SK-N-SH (cell line): ENCODE measurements around the gene ARHGEF1. TPM values are rescaled to one million over a fixed set of nuclear protein-coding genes. Genes with fewer than 3 reads are reported as not detected.

Source experiments
- CTCF ChIA-PET: fragments of 300-600, 350-600 bp; formaldehyde crosslinking; extraction: SDS; loops from one replicate; lab custom pipeline; 2021; lab: Yijun Ruan, JAX
- POLR2A ChIA-PET: fragments of 350-600 bp; sonication (Branson Sonifier 250); formaldehyde crosslinking; extraction: SDS; loops from one replicate; lab custom pipeline; 2020; ENCODE audit warnings: antibody characterized with exemption, inconsistent platforms; lab: Yijun Ruan, JAX
- DNase-seq: peaks from one replicate; pipeline ENCODE4 v3.0.0; 2012
- H2AFZ ChIP-seq: fragments of 200-600 bp; sonication (generic); 2 replicates; pipeline ENCODE4 v1.8.1; 2016; ENCODE audit warnings: antibody characterized with exemption, mild to moderate bottlenecking, low read depth
- H3F3A ChIP-seq: fragments of 200-600 bp; sonication (generic); replicated peaks from 2 replicates; pipeline ENCODE3; 2016; ENCODE audit warnings: antibody characterized with exemption, mild to moderate bottlenecking; ENCODE audit not compliant: insufficient read depth
- H3K27ac ChIP-seq, 2 experiments: fragments of 200-500 bp in 1 of 2; fragments of 200-600 bp in 1 of 2; sonication (Bioruptor generic) in 1 of 2; sonication (generic), shearing (Covaris generic) in 1 of 2; 2 replicates each; pipeline versions ENCODE4 v1.5.1 to v1.6.1; 2014 to 2016; ENCODE audit warnings: low read depth in 2 of 2, inconsistent platforms in 1 of 2, low read length in 1 of 2, mild to moderate bottlenecking in 1 of 2, mixed read lengths in 1 of 2
- H3K27me3 ChIP-seq: fragments of 200-600 bp; sonication (generic), shearing (Covaris generic); 2 replicates; pipeline ENCODE4 v1.6.1; 2016; ENCODE audit warnings: mixed run types; ENCODE audit not compliant: insufficient read depth
- H3K36me3 ChIP-seq, 2 experiments: fragments of 200-500 bp in 1 of 2; fragments of 200-600 bp in 1 of 2; sonication (Bioruptor generic) in 1 of 2; sonication (generic) in 1 of 2; replicated peaks in 1 of 2; 2 replicates each; pipeline versions ENCODE3 to v1.5.1; 2014 to 2016; ENCODE audit warnings: low read length in 1 of 2, mild to moderate bottlenecking in 1 of 2; ENCODE audit not compliant: insufficient read depth in 2 of 2, control insufficient read depth in 1 of 2
- H3K4me1 ChIP-seq, 2 experiments: fragments of 200-500 bp in 1 of 2; fragments of 200-600 bp in 1 of 2; sonication (Bioruptor generic) in 1 of 2; sonication (generic), shearing (Covaris generic) in 1 of 2; 2 replicates each; pipeline versions ENCODE4 v1.5.1 to v1.6.1; 2014 to 2016; ENCODE audit warnings: low read depth in 1 of 2, low read length in 1 of 2, mixed run types in 1 of 2; ENCODE audit not compliant: insufficient read depth in 2 of 2, control insufficient read depth in 1 of 2
- H3K4me2 ChIP-seq: fragments of 200-600 bp; sonication (generic), shearing (Covaris generic); 2 replicates; pipeline ENCODE4 v1.6.1; 2017; ENCODE audit warnings: mixed run types
- H3K4me3 ChIP-seq, 2 experiments: fragments of 200-500 bp in 1 of 2; fragments of 200-600 bp in 1 of 2; sonication (Bioruptor generic) in 1 of 2; sonication (generic), shearing (Covaris generic) in 1 of 2; 2 replicates each; pipeline versions ENCODE4 v1.5.1 to v1.8.1; 2014 to 2016; ENCODE audit warnings: low read depth in 2 of 2, inconsistent platforms in 1 of 2, low read length in 1 of 2, mild to moderate bottlenecking in 1 of 2, mixed read lengths in 1 of 2, moderate library complexity in 1 of 2
- H3K79me2 ChIP-seq: fragments of 200-600 bp; sonication (generic); 2 replicates; pipeline ENCODE4 v1.8.1; 2017; ENCODE audit warnings: mild to moderate bottlenecking; ENCODE audit not compliant: insufficient read depth
- H3K9ac ChIP-seq: fragments of 200-600 bp; sonication (generic); 2 replicates; pipeline ENCODE4 v1.6.1; 2017; ENCODE audit warnings: mixed run types
- H3K9me2 ChIP-seq: fragments of 200-600 bp; sonication (generic); 2 replicates; pipeline ENCODE4 v1.6.1; 2017; ENCODE audit warnings: mixed run types
- H3K9me3 ChIP-seq: fragments of 200-600 bp; sonication (generic); 2 replicates; pipeline ENCODE4 v1.6.1; 2017; ENCODE audit warnings: mixed run types, mild to moderate bottlenecking, moderate library complexity
- H4K20me1 ChIP-seq: fragments of 200-600 bp; sonication (generic); 2 replicates; pipeline ENCODE4 v1.6.1; 2017; ENCODE audit warnings: mild to moderate bottlenecking, mixed run types; ENCODE audit not compliant: insufficient read depth
- CTCF ChIP-seq: fragments of 200-600 bp; sonication (generic); IDR thresholded peaks from 2 replicates; pipeline ENCODE4 v1.6.1; 2017; ENCODE audit warnings: antibody characterized with exemption, mild to moderate bottlenecking, moderate library complexity
- EZH2phosphoT487 ChIP-seq: fragments of 200-600 bp; sonication (generic); IDR thresholded peaks from 2 replicates; pipeline ENCODE4 v1.6.1; 2017; ENCODE audit warnings: low read depth, mixed run types, mild to moderate bottlenecking, antibody characterized with exemption, moderate library complexity, borderline replicate concordance
- FOSL2 ChIP-seq: IDR thresholded peaks from 2 replicates; pipeline ENCODE4 v1.4.0; 2012; ENCODE audit warnings: low read depth, mild to moderate bottlenecking, moderate library complexity, borderline replicate concordance
- IRF3 ChIP-seq: fragments of 150-350 bp; IDR thresholded peaks from 2 replicates; pipeline ENCODE4 v1.6.1; 2016; ENCODE audit warnings: mild to moderate bottlenecking, low read depth, low read length
- JUND ChIP-seq: IDR thresholded peaks from 2 replicates; pipeline ENCODE4 v1.4.0; 2012
- MXI1 ChIP-seq: IDR thresholded peaks from 2 replicates; pipeline ENCODE4 v1.6.1; 2012; ENCODE audit warnings: mild to moderate bottlenecking, low read depth, low read length, improper control_type of control experiment
- NRF1 ChIP-seq: IDR thresholded peaks from 2 replicates; pipeline ENCODE4 v1.6.1; 2012; ENCODE audit warnings: low read depth, mild to moderate bottlenecking, low read length
- SIN3A ChIP-seq: IDR thresholded peaks from 2 replicates; pipeline ENCODE4 v1.6.1; 2012; ENCODE audit warnings: low read depth, mild to moderate bottlenecking, low read length, moderate library complexity, borderline replicate concordance
- SMC3 ChIP-seq: IDR thresholded peaks from 2 replicates; pipeline ENCODE4 v1.6.1; 2012; ENCODE audit warnings: low read depth, low read length, improper control_type of control experiment
- TAF1 ChIP-seq: IDR thresholded peaks from 2 replicates; pipeline ENCODE4 v1.6.1; 2012; ENCODE audit warnings: low read depth, mild to moderate bottlenecking, low read length, moderate library complexity, borderline replicate concordance
- USF1 ChIP-seq: IDR thresholded peaks from 2 replicates; pipeline ENCODE4 v1.4.0; 2012; ENCODE audit warnings: low read depth, borderline replicate concordance
- USF2 ChIP-seq: fragments of 150-350 bp; IDR thresholded peaks from 2 replicates; pipeline ENCODE4 v1.6.1; 2017; ENCODE audit warnings: antibody characterized with exemption, low read length, low read depth, borderline replicate concordance
- ZBTB33 ChIP-seq: IDR thresholded peaks from 2 replicates; pipeline ENCODE4 v1.4.0; 2012; ENCODE audit warnings: low read depth, borderline replicate concordance
- WGBS: methylation state at CpG from one replicate; pipeline ENCODE4 v1.1.6; 2017; ENCODE audit warnings: low lambda C conversion rate; 5-methylcytosine and 5-hydroxymethylcytosine counted together
- polyA plus RNA-seq, 3 experiments: library from polyadenylated mRNA; depleted of rRNA; stranded (reverse); fragments of >200 nt; gene quantifications; 2 replicates each; pipeline ENCODE4 v1.2.3, GENCODE V29; 2012

Gene ARHGEF1
- polyA plus RNA-seq, 1 of the 3 experiments (the other 2 are of a cell fraction) = 102 TPM

- Histone ChIP-seq H3K9me2 (no peaks in the 10 kb centered on the region), H3K9me3 (no peaks in the 10 kb centered on the region), H2AFZ (no peak overlapping the region), H3K79me2 (no peaks in the 10 kb centered on the region), H3K4me1 (peaks cover 0 to 14% of the 10 kb centered on the region in 2 experiments; a peak in 2 of 4 replicates), H3K9ac (no peak overlapping the region), H4K20me1 (no peaks in the 10 kb centered on the region), H3K36me3 (no peaks in the 10 kb centered on the region), H3K27ac (no peak overlapping the region), H3K4me3 (no peak overlapping the region), H3F3A (no peaks in the 10 kb centered on the region), H3K4me2 (no peak overlapping the region), H3K27me3 (peaks cover 24% of the 10 kb centered on the region)
- WGBS = 81% methylated on average over 14 of the region's 14 CpGs
- ChIA-PET POLR2A (no interaction called here), CTCF (interaction anchor here (0.6 to 2.3 kb wide), 4 partner anchors 25 to 57 kb away, joined by 3 to 6 read pairs (median 4); partner anchors contain the start of gene RABAC1)
- DNase-seq = no peak
- TF ChIP-seq SMC3 (no peak), CTCF (no peak), JUND (no peak), USF1 (no peak), IRF3 (no peak), USF2 (no peak), MXI1 (no peak), EZH2phosphoT487 (no peak), ZBTB33 (no peak), SIN3A (no peak), TAF1 (no peak), NRF1 (no peak), FOSL2 (no peak)
Measured at GRCh38 chr19:41929536-41930071, 46.6 kb downstream of the ARHGEF1 start.
